Stimulated activated CD4-positive, alpha-beta T cell treated with anti-CD3 and anti-CD28 coated beads, TNF-alpha, amount 100 ng/mL, for 48 hours (primary cell): ENCODE data around the gene RAD51B.

Source experiments
- DNase-seq, 3 donors: peaks; one replicate each; pipeline ENCODE4 v3.0.0-alpha.2; 2020; ENCODE audit warnings: low read depth in 3 of 3

Gene RAD51B

DNA sequence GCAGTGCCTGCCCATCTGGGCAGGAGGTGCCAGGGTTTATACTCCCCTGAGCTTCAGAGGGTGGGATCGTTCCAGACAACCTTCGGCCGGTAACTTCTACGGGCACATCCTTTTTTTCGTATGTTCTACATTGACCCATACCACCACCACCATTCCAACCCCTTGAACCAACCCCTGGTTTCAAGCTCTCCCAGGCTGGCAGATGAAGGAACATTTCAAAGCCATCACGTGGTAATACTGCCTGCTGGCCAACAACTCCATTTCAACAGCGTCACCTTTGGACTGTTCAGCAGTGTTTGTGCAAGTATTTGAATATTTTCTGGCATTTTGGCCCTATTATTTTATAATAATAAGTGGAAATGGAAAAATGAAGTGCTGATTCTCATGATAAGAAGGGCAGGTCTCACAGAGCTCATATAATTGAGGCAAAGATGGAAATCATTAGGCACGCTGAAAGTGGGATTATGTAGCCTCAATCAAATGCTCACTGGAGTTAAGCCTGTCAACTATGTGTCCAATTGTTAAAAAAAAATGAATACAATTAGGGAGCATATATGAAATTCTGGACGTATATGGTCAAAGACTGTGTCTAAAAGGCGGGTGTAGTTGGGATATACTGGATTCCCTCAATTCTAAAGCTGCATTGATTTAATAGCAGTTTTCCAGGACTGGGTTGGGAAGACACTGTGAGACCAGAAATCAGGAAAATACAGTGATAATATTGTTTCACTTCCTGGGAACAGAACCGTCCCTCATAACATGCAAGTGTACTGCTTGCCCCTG, 811.2 kb downstream of the RAD51B start:
- DNase-seq, result no peak

GRCh38 chr14:68631394-68632053, 811.9 kb downstream of the RAD51B start:
- DNase-seq, result no peak

DNA sequence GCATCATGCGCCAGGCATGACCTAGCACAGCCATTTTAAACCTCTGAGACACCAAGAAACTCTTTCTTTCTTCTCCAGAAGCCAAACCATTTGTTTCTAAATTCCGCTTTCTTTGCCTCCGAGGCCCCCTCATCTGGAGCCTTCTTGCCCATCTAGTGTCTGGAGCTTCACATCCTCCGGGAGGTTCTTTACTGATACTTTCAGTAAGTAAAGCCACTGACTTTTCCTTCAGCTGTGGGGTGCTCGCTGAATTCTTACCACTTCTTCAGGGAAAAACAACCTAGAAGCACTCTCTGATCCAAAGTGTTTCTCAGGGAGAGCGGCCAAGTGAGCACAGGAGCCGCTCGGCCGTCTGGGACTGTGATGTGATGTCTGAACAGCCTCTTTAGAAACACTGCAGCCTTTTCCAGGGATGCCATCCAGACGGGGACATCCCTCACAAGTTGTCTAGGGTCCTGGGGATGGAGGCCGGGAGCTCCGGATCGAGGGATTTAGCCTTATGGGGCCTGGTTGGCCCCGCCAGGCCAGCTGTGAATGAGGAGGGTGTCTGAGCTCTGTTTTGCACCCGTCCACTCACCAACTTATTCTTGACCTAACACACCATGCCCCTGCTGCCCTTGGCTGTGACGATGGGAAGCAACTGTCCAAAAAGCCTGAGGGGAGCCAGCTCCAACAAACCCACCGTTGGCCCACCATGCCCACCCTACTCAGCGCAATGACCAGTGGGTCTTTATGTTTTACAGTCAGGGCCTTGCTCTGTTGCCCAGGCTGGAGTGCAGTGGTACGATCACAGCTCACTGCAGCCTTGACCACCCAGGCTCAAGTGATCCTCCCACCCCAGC, 812.7 kb downstream of the RAD51B start:
- DNase-seq, result no peak

DNA sequence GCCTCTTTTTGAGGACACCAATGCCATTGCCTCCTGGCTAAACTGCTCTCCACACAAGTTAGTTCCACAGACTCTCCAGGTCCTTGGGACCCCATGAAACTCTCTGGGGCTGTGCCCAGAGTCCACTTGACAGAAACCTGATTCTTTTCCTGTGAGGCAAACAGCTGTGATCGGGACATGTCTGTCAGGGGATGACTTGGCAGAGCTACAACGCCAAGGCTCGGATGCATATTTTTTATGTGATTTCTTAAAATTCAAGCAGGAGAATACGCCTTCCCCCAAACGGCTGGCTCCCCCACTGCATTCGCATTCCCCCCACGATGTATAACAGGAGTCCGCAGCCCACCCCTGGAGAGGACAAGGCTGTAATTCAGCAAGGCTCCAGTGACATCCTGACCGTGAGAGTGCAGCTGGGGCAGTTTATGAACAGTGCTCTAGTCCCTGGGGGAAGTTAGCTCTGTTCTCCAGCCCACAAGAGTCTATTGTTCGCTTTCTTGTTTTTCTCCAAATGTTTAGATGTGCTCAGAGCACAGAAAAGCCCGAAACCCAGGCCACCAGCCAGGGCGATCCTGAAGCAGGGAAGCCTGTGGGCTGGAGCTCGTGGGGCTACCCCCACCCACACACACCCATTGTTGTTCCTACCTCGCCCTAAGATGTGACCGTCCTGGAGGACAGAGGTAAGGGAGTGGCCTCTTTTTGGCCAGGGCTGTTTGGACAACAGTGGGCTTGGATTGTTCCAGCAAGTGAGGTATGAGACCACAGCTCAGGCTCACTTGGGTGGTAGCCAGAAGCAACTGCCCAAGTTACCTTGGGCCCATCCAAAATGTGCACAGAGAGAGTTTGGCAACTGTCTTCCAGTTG, 813.8 kb downstream of the RAD51B start:
- DNase-seq, result no peak

DNA sequence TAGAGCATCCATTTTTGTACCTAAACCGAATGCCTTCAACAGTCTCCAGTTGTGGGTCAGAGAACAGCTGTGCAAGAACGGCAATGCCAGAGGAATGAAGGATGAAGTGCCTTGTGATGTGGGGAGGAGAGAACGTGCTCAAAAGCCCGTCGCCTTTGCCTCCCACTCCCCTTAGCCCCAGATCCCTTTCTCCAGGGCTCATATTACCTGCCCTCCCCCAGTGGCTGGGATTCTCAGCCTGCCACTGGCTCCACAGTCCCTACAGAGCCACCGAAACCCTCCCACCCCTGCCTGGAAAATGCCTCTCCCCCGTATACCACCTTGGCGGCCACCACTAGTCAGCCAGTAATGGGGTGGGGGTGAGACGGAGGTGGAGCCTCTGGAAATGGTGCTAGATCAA, 814.8 kb downstream of the RAD51B start:
- DNase-seq, result no peak

DNA sequence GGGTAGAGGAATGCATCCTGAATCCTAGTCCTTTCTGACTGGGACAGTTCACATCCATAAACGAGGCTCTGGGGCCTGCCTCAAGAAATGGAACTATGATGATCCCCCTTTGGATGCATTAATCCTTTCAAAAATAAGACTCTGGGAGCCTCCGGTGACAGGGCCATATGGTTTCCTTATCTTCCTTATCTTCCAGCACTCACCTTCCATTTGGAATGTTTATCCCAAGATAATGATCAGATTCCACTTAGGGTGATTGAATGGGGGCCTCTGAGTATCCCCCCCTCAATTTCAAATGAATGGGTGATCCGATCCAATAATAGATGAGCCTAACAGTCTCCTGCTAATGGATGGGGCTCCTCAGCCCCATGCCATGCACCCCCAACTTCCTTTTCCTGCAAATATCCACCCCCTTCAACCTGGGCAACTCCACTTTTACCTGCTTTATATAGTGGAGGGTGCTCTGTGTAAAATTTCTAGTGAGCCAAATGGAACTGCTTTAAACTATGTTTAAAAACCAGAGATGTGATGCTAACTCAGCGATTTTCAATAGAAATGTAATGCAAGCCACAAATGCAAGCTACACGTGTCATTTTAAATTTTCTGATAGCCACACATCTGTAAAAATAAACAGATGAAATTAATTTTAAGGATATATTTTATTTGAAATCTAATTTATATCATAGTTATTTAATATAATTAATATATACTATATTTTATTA, 815.5 kb downstream of the RAD51B start:
- DNase-seq, result no peak

- no peak for DNase-seq
Measured at GRCh38 chr14:68636597-68636996, 817.0 kb downstream of the RAD51B start.

GRCh38 chr14:68637106-68638021, 817.8 kb downstream of the RAD51B start:
- no peak for DNase-seq

DNA sequence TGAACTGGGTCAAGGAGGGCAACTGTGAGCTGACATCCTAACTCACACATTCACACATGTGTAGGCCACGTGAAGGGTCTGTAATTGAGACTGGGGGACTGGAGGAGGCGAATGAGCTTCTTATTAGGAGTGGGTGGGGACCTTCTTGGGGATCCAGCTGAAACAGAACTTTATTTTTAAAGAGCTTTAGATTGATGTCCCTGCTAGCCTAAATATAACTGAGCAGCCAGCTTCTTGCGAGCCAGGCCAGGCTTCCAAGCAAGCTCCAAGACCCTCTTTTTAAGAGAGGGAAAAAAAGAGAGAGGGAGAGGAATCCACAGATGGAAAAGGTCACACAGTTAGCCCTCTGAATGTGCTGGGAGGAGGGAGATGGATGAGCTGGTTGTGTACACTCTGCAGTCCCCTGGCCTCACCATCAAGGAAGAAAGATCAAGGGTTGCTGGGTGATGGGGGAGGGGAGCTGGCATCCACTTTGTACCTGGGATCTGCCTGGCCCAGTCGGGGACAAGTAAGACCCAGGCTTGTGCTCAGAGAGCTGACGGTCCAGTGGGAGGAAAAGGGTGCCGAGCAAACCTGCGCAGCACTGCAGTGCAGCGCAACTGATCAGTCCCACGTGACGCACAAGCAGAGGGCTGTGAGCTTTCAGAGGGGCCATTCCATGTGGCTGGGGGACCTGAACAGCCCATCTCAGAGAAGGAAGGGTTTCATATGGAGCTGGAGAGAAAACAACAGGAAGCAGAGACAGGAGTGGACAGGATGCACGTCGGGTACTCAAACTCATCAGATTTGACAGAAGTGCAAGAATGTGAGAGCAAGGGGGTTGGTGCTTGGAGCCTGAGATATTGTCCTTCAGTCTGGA, 818.8 kb downstream of the RAD51B start:
- no peak for DNase-seq

GRCh38 chr14:68639000-68639757, 819.6 kb downstream of the RAD51B start:
- DNase-seq, result no peak

GRCh38 chr14:68639758-68640574, 820.4 kb downstream of the RAD51B start:
- DNase-seq, result no peak

DNA sequence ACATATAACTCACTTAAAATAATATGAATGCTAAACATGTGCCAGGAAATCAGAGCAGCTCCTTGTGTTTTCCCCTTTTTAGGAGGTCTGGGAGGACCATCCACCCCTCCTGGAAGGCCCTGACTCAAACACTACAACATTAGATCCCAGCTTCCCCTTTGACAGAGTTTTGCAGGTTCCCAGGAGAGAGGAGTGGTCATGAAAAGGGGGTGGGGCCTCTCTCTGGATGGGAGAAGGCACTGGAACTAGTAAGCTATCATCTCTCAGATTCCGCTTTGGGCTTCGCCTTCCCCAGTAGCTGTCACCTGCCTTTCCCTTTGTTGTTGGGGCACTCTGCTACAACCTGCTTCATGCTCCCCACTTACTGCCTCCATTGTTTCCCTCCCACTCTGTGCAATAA, 824.1 kb downstream of the RAD51B start:
- DNase-seq, result no peak

GRCh38 chr14:68644101-68644500, 824.5 kb downstream of the RAD51B start:
- no peak for DNase-seq

DNA sequence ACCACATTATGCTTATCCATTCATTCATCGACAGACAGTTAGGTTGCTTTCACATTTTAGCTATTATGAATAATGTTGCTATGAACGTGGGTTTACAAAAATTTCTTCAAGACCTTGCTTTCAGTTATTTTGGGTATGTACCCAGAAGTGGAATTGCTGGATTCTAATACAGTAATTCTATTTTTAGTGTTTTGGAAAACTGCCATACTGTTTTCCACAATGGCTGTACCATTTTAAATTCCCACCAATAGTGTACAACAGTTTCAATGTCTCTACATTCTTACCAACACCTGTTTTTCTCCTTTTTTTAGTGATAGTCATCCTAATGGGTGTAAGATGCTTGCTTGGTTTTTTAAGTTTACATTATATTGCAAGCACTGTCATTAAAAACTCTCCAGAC, 825.8 kb downstream of the RAD51B start:
- no peak for DNase-seq

DNA sequence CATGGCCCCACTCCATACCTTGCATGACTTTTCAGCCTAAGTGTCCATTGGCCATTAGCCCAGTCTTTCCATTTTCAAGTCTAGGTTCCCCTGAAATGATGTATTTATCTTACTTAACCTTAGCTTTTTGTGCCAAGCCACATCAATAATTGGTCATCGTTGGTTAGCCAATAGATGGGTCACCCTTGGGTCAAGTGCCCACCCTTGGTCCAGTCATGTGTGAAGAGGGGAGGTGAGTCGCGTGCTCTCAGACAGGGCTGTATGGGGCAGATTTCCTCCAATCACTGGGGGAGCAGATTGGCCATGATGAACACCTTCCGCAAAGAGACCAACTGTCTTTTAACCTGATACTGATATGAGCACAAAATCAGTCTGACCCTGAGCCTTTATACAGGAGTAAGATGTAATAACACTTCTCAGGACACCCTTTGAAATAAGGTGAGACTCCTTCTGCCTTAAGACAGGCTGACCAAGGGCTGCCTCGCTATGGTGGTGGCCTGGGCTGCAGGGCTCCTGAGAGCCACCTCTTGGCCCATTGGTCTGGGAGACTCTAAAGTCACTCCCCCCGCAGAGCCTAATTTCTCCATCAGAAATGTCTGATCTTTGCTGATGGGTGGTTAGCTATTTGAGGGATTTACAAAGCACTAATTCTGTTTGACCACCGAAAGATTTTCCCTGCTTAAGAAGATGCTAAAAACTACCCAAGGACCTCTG, 830.1 kb downstream of the RAD51B start:
- no peak for DNase-seq

DNA sequence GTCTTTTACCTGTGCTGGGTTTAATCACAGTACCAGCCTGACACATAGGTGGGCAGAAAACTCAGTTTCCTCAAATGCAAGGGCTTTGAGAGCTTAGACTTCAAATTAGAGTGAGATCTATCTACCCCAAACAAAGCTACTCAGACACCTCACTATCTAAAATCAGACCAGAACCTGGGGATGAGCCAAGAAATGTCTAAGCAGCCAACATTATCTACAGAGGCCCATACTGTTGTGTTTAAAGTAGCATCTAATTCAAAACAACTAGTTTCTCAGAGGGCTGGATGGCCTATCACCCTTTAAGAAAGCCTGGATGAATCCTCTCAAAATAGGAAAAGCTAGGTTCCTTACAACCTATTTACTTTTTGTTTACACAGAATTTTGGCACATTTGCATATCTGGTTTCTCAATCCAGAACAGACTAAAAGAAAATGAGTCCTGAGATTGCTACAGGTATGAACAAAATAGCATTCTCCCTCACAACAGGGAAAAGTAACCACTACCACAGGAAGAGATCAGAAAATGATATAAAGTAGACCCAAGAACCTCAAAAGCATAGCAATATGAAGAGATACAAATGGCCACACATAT, 830.9 kb downstream of the RAD51B start:
- no peak for DNase-seq
